GM21576 (cell line): ENCODE data around the gene ATRNL1.
"Not testable (repeated sequence)": the region's sequence is repeated elsewhere in the genome, so short reads cannot be mapped to it uniquely, and the experiment has no call there.

ENCODE experiments used
- ATAC-seq: cut with Tn5 transposase; IDR thresholded peaks from one replicate; pipeline ENCODE4 v1.9.1; 2021; ENCODE audit warnings: mild to moderate bottlenecking, moderate library complexity; ENCODE audit not compliant: unreplicated experiment

Gene ATRNL1

DNA sequence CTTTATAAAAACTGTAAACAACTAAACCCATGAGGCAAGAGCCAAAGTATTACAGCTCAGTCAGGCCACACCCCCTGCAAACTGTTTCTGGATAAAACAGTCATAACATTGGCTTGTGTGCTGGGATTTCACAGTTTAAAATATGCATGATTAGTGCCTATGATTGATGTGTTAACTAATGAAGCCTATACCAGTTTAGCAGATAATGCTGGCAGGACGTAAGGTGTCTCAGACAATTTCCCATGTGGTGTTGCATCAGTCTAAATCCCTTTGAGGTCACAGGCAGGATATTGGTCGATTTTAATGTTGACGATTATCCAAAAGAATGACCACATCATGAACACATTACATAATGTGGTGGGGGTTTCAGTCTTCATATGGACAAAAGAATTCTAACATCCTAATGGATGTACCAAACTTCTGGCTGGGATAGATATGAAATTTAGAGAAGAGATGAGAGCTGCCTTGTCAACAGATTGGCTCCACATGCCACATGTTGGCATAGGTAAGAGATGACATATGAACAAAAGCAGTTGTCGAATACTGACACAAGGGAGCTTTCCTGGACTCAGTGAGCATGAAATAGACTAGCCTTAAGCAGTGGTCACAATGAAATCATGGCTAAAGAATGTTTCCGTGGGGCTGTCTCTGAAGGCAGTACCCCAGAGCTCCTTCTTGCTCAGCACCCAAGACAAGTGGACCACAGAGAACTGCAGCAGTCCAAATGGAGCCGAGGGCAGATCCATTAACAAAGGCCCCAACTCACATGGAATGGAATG lies 734.3 kb downstream of the ATRNL1 start:
- ATAC-seq: no peak

DNA sequence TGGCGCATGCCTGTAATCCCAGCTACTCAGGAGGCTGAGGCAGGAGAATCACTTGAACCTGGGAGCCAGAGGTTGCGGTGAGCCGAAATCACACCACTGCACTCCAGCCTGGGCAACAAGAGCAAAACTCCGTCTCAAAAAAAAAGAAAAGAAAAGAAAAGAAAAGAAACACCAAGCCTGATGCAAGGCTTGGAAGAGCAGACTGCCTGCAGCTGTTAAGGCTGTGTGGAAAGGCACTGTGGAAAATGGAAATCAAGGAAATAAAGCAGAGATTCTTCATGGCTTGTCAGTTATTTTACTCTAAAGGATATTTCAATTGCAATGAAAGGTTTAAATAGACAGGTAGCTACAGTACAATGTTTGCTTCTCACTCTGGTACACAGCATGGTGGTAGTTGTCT lies 735.0 kb downstream of the ATRNL1 start:
- ATAC-seq: not testable (repeated sequence)

DNA sequence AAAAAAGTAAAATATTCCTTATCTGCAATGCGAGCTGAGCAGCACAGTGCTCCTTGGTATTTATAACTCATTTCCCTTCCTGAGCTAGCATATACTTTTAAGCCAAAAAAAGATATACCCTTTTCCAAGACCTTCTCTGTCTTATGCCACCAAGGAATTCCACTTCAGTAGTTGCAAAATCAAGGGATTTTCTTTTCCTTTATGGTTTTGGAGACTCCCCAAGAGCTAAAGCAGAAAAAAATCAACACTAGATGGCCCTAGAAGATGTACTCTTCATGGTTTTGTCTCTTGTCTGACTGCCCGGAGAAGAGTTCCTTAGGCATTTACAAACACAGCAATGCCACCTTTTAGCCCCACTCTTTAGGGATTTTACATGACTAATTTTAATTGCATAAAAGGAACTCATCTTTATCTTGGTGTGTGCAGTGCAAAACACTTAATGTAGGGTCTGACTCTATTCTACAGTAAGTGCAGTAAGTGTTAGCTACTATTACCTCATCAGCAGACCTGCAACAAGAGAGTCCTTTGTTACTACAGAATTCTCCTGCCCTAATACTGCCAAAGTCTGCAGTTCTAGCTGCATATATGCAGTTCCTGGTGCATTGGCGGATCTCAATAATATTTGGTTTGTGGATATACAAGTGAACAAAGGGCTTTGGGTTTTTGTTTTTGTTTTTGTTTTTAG lies 736.5 kb downstream of the ATRNL1 start:
- no peak for ATAC-seq

DNA sequence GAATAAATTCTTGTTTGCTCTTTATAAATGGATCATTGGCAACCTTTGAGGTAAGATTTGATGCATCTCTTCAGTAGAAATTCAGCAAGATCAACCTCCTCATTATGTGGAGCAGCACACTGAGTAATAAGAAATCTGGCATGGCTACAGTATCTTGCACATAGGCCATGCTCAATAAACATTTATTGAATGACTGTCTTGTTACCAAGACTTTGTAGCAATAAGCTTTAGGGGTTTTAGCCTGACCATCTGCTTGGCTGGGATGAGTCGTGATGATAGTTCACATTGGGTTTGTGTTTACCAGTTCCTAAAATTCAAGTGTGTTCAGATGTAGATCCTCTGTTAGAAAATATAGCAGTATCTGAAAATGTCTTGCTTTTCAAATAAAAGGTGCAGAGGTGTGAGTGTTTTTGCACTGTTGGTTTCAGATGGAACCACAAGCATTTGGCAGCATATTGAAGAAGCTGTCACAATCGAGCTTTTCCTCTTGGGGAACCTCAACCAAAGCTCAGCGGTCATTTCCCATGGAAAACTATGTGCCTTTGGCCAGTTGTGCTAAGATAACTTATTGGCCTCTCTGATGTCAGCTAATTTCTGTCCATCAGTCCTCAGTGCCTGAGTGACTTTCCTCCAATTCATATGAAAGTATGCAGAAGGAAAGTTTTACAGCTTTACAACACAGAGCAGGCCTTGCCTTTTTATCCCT lies 737.3 kb downstream of the ATRNL1 start:
- no peak for ATAC-seq

DNA sequence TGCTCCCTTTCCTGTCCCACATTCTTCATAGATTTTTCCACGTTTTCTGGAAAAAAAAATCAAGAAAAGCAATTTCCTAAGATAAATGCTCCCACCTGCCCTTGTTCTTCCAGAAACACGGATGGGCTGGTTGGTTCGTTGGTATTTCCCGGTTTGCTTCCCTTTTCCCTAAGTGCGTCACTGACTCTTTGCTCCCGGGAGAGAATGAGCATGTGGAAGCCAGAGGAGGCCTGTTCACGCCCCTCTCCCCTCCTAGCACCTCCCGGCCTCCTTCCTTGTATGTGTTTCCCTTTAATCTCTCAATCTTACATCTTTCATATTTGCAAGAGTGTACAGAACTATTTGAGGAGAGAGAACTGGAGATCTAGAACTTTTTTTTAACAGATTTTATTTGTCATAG lies 737.9 kb downstream of the ATRNL1 start:
- ATAC-seq: no peak

DNA sequence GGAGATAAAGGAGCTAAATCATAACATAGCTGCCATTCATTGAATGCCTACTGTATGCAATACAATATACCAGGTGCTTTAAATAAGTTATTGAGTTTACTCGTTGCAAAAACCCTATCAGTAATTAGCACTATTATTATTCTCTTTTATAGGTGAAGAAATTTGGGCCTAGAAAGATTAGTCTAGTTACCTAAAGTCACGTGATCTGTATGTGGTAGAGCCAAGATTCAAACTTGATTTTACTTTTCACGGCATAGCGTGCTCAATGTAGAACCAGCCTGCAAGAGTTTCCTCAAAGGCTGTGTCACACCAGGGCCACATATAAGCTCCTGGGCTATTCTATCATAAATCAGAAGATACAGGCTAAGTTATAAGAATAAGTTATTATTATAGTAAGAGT lies 740.0 kb downstream of the ATRNL1 start:
- ATAC-seq: no peak

DNA sequence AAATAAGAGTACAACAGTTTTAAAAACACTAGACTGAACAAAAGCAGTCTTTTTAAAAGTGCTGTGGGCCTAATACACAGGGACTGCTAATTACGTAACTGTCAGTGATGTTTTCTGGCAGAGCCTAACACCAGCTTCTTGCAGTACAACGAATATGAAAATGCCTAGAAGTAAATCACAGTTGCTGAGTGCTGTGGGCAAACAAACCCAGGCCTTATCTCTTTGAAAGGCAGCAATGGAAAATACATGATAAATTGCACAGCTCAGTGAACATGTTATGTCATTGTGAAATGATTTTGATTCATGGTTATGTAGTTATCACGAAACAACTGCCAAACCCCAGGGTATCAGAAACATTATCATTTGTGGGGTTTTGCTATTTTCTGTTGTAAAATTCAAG lies 751.4 kb downstream of the ATRNL1 start:
- no peak for ATAC-seq

DNA sequence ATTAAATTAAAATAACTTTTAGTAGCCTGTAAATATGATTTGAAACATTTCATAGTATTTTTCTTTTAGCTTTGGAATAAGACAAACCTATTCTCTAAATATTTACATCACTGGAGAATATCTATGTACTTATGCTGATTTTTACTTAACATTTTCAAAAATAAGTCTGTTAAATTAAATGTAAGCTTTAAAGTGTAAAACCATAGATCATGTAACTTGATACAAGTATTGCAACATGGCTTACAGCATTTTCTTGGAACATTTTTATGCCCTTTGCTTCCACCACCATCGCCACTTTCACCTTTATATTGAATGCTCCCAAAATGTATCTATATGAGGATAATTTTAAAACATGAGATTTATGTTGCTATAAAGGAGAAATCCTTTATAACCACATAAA lies 752.8 kb downstream of the ATRNL1 start:
- no peak for ATAC-seq

DNA sequence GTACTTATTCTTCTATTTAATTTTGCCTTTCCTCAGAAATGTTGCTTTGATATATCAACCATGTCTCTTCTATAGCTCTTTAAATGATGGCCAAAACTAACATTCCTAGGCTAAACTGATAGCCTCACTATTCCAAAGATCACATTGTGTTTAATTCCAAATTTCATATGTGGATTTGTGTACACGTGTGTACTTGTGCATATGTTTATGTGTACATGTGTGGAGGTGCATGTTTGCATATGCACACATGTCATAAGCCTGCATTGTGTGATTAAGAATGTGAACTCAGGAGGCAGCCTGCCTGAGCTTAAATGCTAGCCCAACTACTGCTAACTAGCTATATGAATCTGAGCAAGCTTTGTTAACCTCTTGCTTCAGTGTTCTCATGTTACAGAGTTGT lies 753.4 kb downstream of the ATRNL1 start:
- no peak for ATAC-seq

DNA sequence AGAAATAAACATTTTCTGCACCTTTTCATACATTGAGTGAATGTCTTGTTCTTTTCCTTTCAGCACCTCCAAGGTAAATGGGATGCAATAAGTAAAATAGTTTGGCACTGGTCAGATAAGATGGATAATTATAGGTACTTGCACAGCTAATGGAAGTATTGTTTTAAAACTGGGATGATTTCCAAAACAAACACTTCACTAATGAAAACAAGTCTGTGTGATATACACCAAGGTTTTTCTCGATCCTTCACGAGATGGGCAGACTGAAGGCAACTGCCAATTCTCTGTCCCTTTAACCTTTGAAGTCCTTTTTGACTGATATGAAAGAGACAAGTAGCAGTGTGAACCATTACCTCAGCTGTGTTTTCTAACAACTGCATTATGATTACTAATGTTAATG lies 756.0 kb downstream of the ATRNL1 start:
- no peak for ATAC-seq

DNA sequence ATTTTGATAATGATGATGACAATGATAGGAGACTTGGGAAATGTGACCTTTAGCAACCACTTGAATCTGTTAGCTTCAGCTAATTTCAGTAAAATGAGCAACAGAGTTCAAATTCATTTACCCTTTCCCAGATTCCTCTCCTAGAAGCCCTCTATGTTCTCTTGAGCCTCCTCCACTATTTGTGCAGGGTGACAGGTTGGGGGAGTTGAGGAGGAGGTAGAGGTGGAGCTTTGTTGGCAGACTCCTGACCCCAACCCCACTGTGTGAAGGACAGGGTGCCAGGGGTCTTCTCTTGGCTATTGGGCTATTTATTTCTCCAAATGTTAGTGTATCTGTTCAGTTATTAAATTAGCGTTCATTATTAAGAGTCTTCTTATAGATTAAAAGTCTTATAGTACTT lies 757.5 kb downstream of the ATRNL1 start:
- ATAC-seq: no peak

DNA sequence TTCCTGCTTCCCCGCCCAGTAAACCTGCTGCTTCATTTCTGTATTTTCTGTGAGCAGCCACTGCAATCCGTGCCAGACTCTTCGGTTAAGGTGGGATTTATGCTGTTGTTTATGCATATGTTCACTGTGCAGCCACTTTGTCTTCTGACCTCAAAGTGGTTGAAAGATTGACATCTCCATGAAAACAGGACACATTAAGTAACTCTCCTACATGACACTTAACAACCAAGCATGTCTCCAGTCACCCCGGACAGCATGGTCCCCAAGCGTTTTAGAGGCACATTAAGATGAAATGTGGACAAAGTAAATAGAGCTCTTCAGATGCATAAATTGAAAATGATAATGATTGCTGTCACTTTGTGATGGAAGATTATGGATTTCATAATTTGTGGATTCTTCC lies 758.5 kb downstream of the ATRNL1 start:
- no peak for ATAC-seq

DNA sequence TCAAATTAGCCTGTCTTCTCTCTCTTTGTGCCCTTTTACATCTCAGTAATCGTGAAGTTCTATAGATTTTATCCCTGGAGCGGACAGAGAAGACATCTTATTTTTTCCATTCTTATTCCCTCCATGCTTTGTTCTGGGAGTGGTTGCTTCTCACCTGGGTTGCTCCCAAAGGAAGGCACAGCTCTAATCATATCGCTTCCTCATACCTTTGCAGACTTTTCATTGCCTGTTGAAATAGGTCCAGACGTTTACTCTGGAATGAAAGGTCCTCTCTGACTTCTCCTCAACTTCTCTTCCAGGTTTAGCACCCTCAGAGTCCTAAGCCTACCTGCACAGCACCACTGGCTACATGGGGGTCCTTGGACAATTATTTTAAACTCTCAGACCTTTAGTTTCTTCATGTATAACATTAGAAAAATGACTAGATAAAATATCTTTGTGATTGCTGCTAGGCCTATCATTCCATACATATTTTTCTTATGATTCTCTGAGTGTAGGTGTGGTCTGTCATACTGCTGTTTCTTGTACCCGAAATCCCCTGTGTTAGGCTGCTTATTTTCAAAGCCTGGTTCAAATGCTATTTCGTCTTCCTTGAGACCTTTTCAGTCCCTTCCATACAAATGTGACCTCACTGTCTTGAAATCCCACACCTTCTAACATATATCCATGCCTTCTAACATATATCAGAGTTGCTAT lies 761.7 kb downstream of the ATRNL1 start:
- ATAC-seq: no peak

DNA sequence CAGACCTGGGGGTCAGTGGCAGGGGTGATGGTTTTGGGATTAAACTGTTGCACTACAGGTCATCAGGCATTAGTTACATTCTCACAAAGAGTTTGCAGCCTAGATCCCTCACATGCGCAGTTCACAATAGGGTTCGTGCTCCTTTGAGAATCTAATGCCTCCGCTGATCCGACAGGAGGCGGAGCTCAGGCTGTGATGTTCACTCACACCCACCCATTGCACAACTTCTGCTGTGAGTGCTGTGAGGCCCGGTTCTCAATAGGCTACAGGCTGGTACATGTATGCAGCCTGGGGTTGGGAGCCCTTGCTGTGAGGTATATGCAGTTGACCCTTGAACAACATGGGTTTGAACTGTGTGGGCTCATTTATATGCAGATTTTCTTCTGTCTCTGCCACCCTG lies 763.4 kb downstream of the ATRNL1 start:
- no peak for ATAC-seq

DNA sequence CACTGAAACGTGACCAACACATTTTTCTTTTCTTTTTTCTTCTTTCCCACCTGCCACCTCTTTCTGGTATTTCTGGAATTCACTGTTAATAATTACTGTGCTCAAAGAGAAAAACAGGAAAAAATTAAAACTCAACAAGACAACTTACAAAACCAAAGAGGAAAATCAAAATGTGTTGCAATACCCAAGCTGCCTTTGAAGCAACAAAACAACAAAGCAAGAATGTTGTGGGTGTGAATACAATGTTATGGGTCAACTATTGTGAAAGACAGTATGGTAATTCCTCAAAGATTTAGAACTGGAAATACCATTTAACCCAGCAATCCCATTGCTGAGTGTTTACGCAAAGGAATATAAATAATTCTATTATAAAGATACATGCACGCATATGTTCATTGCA lies 764.7 kb downstream of the ATRNL1 start:
- no peak for ATAC-seq

DNA sequence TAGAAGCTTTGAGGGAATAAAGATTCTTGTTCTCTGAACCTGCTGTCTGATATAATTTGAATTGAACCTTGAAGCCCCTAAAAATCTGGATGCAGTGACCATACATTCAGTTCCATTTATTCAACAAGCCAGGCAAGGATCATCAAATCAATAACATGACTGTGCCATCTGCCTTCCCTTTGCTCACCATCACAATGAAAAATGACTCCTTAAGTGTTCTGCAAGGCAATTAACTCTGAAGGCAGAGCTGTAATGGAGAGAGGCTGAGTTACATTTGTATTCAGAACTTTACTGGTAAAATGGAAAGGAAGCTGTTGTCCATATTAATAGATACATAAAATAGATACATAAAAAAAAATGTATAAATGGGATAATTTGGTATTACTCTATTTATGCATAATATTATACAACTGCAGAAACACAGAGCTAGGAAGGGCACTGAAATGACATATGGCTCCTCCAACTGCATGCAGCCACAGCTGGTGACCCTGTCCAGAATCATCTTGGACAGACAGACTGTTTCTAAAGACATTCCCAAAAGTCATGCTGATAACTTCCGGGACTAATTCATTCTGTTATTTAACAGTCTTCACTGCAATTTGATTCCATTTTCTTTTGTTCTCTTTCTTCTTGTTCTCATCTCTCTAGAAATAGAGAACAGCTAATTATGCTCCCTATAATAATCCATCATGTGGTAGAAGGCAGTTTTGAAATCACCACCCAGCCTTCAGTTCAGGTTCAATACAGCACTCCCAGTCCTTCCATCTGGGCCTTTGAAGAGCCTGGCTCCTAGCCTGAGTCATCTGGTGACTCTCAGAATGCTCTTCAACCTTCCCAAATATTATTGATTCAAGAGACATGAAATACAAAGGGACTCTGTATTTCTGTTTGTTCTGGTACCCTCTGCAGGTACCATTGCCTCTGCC lies 767.3 kb downstream of the ATRNL1 start:
- ATAC-seq: no peak

DNA sequence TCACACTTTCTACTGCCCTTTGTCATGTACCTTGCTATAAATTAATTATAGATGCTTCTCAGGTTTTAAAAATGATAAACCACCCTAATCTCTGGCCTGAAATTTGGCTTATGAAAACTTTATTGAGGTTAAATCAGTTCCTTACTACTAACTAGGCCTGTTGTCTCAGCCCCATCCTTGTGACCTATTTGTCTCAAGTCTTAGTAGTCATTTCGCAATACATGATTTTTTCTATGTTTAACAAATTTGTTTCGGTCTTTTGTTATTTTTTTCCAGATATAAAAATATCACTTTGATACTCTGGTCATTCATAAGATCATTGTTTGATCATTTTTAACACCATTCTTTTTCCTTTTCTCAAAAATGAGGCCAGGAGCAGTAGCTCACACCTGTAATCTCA lies 768.3 kb downstream of the ATRNL1 start:
- no peak for ATAC-seq

DNA sequence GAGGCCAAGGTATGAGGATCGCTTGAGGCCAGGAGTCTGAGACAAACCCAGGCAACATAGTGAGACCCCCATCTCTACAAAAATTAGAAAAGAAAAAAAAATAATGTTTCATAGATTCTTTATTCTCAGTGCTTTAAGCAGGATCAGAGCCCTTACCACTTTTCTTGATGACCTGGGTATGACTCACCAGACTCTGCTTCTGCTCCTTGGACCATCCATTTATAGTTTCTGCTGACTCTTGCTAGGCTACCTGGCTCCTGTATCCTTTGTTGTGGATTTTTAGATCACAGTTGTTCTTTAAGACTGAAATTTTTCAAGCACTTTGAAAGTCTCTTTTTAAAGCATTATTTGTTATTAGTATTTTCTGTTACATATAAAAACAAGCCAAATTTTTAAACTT lies 768.7 kb downstream of the ATRNL1 start:
- no peak for ATAC-seq

DNA sequence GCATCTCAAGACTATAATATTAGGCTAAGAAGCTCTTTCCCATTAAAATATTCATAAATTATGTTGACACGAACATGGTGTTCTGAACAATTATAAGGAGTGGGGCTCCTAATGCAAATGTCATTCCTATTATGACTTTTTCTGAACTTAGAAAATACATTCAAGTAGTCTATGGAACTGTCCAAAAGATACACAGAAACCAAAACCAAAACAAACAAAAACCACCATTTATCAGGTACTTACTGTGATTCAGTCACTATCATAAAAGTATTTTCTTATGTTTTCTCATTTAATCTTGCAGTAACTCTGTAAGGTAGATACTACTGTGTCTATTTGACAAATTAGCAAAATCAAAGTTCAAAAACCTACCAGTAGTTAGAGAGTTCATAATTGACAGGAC lies 773.0 kb downstream of the ATRNL1 start:
- no peak for ATAC-seq

DNA sequence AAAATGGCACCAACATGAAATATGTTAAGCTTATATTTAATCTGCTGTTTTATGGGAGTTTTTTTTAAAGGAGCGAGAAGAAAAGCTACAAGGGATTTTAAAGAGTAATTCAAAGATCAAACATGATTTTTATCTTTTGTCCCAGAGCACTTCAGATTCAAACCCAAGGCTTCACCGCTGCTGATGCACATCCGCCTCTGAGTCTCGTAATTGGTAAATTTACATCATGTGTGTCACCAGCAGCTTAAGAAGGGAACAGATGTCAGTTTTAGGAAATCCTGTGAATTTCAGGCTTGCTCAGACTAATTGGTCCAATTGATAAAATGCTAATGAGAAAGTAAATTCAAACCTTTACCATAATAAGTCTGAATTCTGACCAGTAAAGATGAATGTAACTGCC lies 773.5 kb downstream of the ATRNL1 start:
- no peak for ATAC-seq
